GM19468 (cell line): ENCODE data around the gene TSPOAP1.

ENCODE experiments used
- ATAC-seq: cut with Tn5 transposase; IDR thresholded peaks from one replicate; pipeline ENCODE4 v1.9.1; 2021; ENCODE audit warnings: mild to moderate bottlenecking, moderate library complexity, moderate number of reproducible peaks; ENCODE audit not compliant: unreplicated experiment; ENCODE audit errors: extremely low read depth

Gene TSPOAP1

GRCh38 chr17:58330997-58331814 is 2.6 kb upstream of the TSPOAP1 start:
- no peak for ATAC-seq

DNA sequence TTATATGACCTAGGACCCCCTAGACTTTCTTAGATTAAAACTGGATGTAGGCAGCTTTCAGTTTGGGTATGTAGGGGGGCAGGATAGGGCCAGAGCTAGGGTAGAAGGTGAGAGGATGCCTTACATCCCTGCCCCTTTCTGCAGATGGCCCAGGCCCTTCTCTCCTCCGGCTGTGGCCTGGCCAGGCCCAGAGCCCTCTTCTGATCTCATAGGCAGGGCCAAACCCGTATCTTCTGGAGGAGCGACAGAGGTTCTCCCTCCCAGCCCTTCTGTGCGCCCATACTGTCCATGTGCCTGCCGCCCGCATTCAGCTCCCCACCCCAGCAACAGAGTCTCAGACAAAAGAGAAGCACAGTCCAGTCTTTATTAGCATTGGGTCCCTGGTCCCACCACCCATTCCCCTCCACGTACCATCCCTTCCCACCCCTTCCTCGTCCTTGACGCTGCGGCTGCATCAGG is 2.0 kb upstream of the TSPOAP1 start:
- no peak for ATAC-seq

DNA sequence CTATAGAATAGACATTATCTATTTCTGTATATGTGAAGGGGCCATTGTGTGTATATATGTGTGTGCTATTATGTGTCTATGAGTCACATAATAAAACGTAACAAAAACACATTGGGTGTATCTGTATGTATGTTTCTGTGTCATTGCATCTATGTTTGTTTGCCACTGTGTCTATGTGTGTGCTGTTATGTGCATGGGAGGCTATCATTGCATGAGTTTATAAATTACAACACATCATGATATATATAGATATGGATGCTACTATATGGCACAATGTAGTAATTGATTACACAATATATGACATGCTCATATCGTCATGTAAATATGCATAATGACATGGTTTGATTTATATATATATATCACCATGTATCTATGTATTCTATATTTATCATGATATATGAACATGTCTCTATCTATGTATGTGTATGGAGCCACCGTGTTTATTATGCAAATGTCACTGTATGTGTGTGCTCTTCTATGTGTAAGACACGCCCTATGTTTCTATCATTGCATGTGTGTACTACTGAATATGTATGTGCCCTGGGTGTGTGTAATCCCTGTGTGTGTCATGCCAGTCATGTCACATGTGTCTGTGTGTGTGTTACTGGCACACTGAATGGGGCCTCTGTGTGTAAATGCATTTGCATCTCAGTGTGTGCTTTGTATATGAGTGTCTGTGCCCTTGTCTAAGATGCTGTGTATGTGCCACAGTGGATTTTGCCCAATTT is 1.4 kb upstream of the TSPOAP1 start:
- ATAC-seq: no peak

GRCh38 chr17:58329035-58329809 is 627 bp upstream of the TSPOAP1 start:
- peak; percentile 34 for ATAC-seq

- ATAC-seq: no peak
Observed at GRCh38 chr17:58327363-58328194, 1.0 kb downstream of the TSPOAP1 start.

- no peak for ATAC-seq
Observed at GRCh38 chr17:58326609-58327362, 1.8 kb downstream of the TSPOAP1 start.

DNA sequence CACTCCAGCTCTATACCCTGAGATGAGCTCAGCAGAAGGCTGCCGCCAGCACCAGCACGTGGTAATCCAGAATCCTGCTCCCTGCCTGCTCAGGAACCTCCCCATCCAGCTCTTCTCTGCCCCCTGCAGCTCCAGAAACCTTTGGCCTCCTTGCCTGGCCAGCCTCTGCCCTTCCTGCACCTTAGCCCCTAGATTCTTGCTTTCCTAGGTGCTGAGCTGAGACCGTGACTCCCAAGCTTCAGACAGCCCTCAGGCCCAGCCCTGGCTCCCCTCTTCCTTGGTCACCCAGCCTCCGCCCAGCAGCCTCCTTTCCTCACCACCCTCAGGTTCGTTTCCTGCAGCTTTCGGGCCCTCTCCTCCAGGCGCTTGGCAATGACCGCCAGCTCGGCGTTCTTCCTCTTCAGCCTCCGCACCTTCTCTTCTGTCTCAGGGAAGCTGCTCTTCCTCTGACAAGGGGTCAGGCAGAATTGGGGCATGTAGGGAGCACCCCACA is 2.6 kb downstream of the TSPOAP1 start:
- no peak for ATAC-seq

DNA sequence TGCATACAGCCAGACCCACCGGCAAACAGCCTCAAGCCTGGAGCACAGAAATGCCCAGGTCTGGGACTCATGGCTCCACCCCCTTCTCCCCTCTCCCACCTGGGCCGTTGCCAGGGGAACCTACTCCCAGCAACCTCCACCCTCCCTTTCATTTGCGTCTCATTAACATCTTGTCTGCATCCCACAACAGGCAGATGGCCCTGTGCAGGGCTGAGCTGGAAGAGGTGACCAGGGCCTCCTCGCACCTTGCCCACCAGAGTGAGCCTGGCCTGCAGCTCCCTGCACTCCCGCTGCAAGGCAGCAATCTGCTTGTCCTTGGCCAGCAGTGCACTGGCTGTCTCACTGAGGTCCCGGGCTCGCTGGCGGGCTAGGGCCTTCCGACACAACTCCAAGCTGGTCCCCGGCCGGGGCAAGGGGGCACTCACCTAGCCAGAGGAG is 3.3 kb downstream of the TSPOAP1 start:
- ATAC-seq: no peak

- no peak for ATAC-seq
Observed at GRCh38 chr17:58324409-58325288, 3.9 kb downstream of the TSPOAP1 start.

DNA sequence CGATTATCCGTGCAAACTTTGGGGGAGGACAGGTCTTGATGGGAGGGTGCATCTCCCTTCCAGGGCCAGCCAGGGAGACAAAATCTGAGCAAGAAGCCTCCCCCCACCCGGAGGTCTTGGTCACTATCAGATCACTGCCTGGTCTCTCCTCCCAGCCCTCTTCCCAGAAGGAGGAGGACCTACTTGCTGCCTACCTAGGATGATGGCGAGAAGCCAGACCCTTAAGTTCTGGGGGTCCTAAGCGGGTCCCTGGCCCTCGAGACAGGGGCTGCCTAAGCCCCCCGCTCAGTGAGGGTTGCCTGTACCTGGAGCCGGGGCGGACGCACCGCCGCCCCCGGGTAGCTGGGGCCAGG is 4.6 kb downstream of the TSPOAP1 start:
- ATAC-seq: no peak

- ATAC-seq: no peak
Observed at GRCh38 chr17:58323366-58324055, 5.1 kb downstream of the TSPOAP1 start.

DNA sequence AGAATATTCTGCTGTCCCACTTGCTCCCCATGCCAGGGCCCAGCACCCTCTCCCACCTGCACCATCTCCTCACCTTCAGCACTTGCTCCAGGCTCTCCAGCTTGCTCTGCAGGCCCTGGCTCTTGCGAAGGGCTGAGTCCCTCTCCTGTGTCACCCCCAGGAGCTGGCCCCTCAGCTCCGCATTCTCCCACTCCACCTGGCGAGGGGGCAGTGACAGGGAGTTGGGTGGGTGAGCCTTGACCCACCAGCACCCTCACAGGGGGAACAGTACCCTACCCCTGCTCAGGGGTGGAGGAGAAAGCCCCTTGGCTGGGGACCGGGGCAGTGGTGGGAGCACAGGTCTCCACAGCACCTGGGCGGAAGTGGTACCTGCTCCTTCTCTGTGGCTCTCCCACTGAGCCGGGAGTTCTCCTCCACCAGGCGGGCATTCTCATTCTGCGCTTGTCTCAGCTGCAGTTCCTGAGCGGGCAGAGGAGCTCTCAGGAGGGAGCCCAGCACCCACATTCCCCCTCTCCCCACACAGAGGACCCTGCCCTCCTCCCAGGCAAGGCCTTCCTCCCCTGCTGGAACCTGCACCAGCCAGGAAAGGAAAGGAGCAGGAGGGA is 5.9 kb downstream of the TSPOAP1 start:
- no peak for ATAC-seq

GRCh38 chr17:58321571-58322525 is 6.7 kb downstream of the TSPOAP1 start:
- no peak for ATAC-seq

GRCh38 chr17:58320570-58321323 is 7.8 kb downstream of the TSPOAP1 start:
- ATAC-seq: no peak

- ATAC-seq: no peak
Observed at GRCh38 chr17:58320163-58320558, 8.4 kb downstream of the TSPOAP1 start.
